Endodermal cell (in vitro differentiated cells): ENCODE results near the gene MEIOB. TPM values are rescaled to one million over a fixed set of nuclear protein-coding genes. Genes with fewer than 3 reads are reported as not detected.

Experiments used
- DNase-seq: peaks from one replicate; pipeline ENCODE4 v3.0.0-alpha.2; 2017
- H3K27ac ChIP-seq: 2 replicates; pipeline ENCODE4 v1.5.1; 2013; ENCODE audit warnings: mild to moderate bottlenecking, low read depth, low read length, moderate library complexity
- H3K27me3 ChIP-seq: 2 replicates; pipeline ENCODE4 v1.6.1; 2013; ENCODE audit warnings: mild to moderate bottlenecking, low read length, moderate library complexity; ENCODE audit not compliant: insufficient read depth, control insufficient read depth, poor library complexity, severe bottlenecking
- H3K36me3 ChIP-seq: 2 replicates; pipeline ENCODE4 v1.7.0; 2013; ENCODE audit warnings: mild to moderate bottlenecking, low read length, moderate library complexity; ENCODE audit not compliant: control insufficient read depth, insufficient read depth
- H3K4me1 ChIP-seq: one replicate; pipeline ENCODE4 v1.7.0; 2013; ENCODE audit warnings: low read length; ENCODE audit not compliant: control insufficient read depth, insufficient read depth
- H3K4me3 ChIP-seq: 2 replicates; pipeline ENCODE4 v1.5.1; 2013; ENCODE audit warnings: mild to moderate bottlenecking, low read length, moderate library complexity
- H3K9ac ChIP-seq: 2 replicates; pipeline ENCODE4 v1.6.1; 2013; ENCODE audit warnings: mild to moderate bottlenecking, low read length, moderate library complexity; ENCODE audit not compliant: poor library complexity, severe bottlenecking; ENCODE audit errors: extremely low read depth
- H3K9me3 ChIP-seq: 2 replicates; pipeline ENCODE4 v1.6.1; 2013; ENCODE audit warnings: mild to moderate bottlenecking, low read length, moderate library complexity; ENCODE audit not compliant: control insufficient read depth
- H3K27ac Mint-ChIP-seq: 2 replicates; pipeline ENCODE4 v1.8.0; 2020; ENCODE audit warnings: mixed read lengths
- H3K27me3 Mint-ChIP-seq: 2 replicates; pipeline ENCODE4 v1.8.0; 2021; ENCODE audit warnings: mild to moderate bottlenecking, mixed read lengths; ENCODE audit not compliant: insufficient read depth
- H3K36me3 Mint-ChIP-seq: 2 replicates; pipeline ENCODE4 v1.8.0; 2020; ENCODE audit warnings: low read depth, mixed read lengths
- H3K4me1 Mint-ChIP-seq: 2 replicates; pipeline ENCODE4 v1.8.0; 2020; ENCODE audit warnings: mixed read lengths
- H3K4me3 Mint-ChIP-seq: 2 replicates; pipeline ENCODE4 v1.8.0; 2020; ENCODE audit warnings: mild to moderate bottlenecking, moderate library complexity, mixed read lengths
- H3K9me3 Mint-ChIP-seq: 2 replicates; pipeline ENCODE4 v1.8.0; 2020; ENCODE audit warnings: mild to moderate bottlenecking, mixed read lengths
- WGBS, 2 experiments: methylation state at CpG; one replicate each; pipeline versions ENCODE4 v1.1.5 to v1.1.7; 2013; ENCODE audit warnings: missing lambda C conversion rate in 2 of 2, mixed read lengths in 1 of 2; ENCODE audit not compliant: insufficient coverage in 1 of 2, insufficient read length in 1 of 2; 5-methylcytosine and 5-hydroxymethylcytosine counted together
- total RNA-seq, 2 donors: library from RNA; stranded (reverse); fragmentation: NEBNext Ultra II Directional in 1 of 2; extraction: Animal tissue kit (Norgen Biotek cat#: 25700) in 1 of 2; gene quantifications; 2 replicates in 1 of 2; 3 replicates in 1 of 2; pipeline ENCODE4 v1.2.1, GENCODE V29; 2021
- TF ChIP-seq, protein P1 (sequence below): fragments of 200-600 bp; sonication (generic); conservative IDR thresholded peaks from 2 replicates; pipeline ENCODE4 v1.5.0; 2021; ENCODE audit warnings: antibody characterized with exemption, mild to moderate bottlenecking

Gene MEIOB
- total RNA-seq, 2 donors from 2014 or later = not detected

- no peaks in the 10 kb centered on the region for H3K36me3 ChIP-seq
- no peak overlapping the region for H3K4me3 ChIP-seq
- H3K27ac ChIP-seq = no peak overlapping the region
- Mint-ChIP-seq H3K4me1 (no peaks in the 10 kb centered on the region), H3K27me3 (no peaks in the 10 kb centered on the region), H3K4me3 (no peak overlapping the region), H3K36me3 (peaks cover 12% of the 10 kb centered on the region), H3K9me3 (peaks cover 12% of the 10 kb centered on the region), H3K27ac (no peak overlapping the region)
- H3K9ac ChIP-seq = no peak overlapping the region
- no peaks in the 10 kb centered on the region for H3K27me3 ChIP-seq
- peak; percentile 55 for DNase-seq
- TF ChIP-seq, protein P1, sequence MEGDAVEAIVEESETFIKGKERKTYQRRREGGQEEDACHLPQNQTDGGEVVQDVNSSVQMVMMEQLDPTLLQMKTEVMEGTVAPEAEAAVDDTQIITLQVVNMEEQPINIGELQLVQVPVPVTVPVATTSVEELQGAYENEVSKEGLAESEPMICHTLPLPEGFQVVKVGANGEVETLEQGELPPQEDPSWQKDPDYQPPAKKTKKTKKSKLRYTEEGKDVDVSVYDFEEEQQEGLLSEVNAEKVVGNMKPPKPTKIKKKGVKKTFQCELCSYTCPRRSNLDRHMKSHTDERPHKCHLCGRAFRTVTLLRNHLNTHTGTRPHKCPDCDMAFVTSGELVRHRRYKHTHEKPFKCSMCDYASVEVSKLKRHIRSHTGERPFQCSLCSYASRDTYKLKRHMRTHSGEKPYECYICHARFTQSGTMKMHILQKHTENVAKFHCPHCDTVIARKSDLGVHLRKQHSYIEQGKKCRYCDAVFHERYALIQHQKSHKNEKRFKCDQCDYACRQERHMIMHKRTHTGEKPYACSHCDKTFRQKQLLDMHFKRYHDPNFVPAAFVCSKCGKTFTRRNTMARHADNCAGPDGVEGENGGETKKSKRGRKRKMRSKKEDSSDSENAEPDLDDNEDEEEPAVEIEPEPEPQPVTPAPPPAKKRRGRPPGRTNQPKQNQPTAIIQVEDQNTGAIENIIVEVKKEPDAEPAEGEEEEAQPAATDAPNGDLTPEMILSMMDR = no peak
- H3K9me3 ChIP-seq = no peaks in the 10 kb centered on the region
- no peaks in the 10 kb centered on the region for H3K4me1 ChIP-seq
- 91 to 92% methylated on average over 29 to 59 of the region's 59 CpGs for WGBS, 2 experiments
Measured at GRCh38 chr16:1791943-1792812, 79.8 kb downstream of the MEIOB start.

GRCh38 chr16:1791256-1791942, 80.6 kb downstream of the MEIOB start:
- H3K9ac ChIP-seq = no peak overlapping the region
- Mint-ChIP-seq H3K4me1 (no peaks in the 10 kb centered on the region), H3K9me3 (peaks cover 4% of the 10 kb centered on the region), H3K27ac (no peak overlapping the region), H3K27me3 (no peaks in the 10 kb centered on the region), H3K4me3 (no peak overlapping the region), H3K36me3 (peaks cover 7% of the 10 kb centered on the region)
- H3K9me3 ChIP-seq = no peaks in the 10 kb centered on the region
- no peaks in the 10 kb centered on the region for H3K27me3 ChIP-seq
- H3K4me3 ChIP-seq = no peak overlapping the region
- DNase-seq = peak; percentile 43
- 94 to 97% methylated on average over 49 to 53 of the region's 53 CpGs for WGBS, 2 experiments
- TF ChIP-seq, protein P1 = no peak
- H3K27ac ChIP-seq = no peak overlapping the region
- no peaks in the 10 kb centered on the region for H3K4me1 ChIP-seq
- H3K36me3 ChIP-seq = no peaks in the 10 kb centered on the region

GRCh38 chr16:1790611-1791255, 81.2 kb downstream of the MEIOB start:
- Mint-ChIP-seq H3K9me3 (no peaks in the 10 kb centered on the region), H3K27ac (no peak overlapping the region), H3K4me1 (no peaks in the 10 kb centered on the region), H3K27me3 (no peaks in the 10 kb centered on the region), H3K36me3 (peaks cover 11% of the 10 kb centered on the region), H3K4me3 (no peak overlapping the region)
- Histone ChIP-seq H3K4me3 (no peak overlapping the region), H3K27me3 (no peaks in the 10 kb centered on the region), H3K9me3 (no peaks in the 10 kb centered on the region), H3K27ac (no peak overlapping the region), H3K9ac (no peak overlapping the region), H3K4me1 (no peaks in the 10 kb centered on the region), H3K36me3 (peaks cover 2% of the 10 kb centered on the region)
- TF ChIP-seq, protein P1 = no peak
- peak; percentile 39 for DNase-seq
- WGBS, 2 experiments = 95 to 97% methylated on average over 42 to 44 of the region's 44 CpGs
